DND-41 (cell line): ENCODE measurements around the gene TLDC2.

Experiments used
- ATAC-seq: fragments of 200-7000 bp; cut with Tn5 transposase; 3 replicates; pipeline ENCODE4 v1.9.1; 2021; ENCODE audit warnings: low read depth; ENCODE audit not compliant: insufficient read depth
- DNase-seq: peaks from one replicate; pipeline ENCODE4 v3.0.0-alpha.2; 2020
- H2AFZ ChIP-seq: 2 replicates; pipeline ENCODE4 v1.6.0; 2012; ENCODE audit warnings: low read depth, low read length
- H3K27ac ChIP-seq: 2 replicates; pipeline ENCODE4 v1.5.1; 2012; ENCODE audit warnings: low read length, inconsistent platforms
- H3K27me3 ChIP-seq: fragments of 200-600 bp; sonication (generic); 2 replicates; pipeline ENCODE4 v1.6.0; 2012; ENCODE audit warnings: low read length, mild to moderate bottlenecking, inconsistent platforms; ENCODE audit not compliant: insufficient read depth, poor library complexity
- H3K36me3 ChIP-seq: 2 replicates; pipeline ENCODE4 v1.5.1; 2012; ENCODE audit warnings: low read length, inconsistent platforms; ENCODE audit not compliant: insufficient read depth
- H3K4me1 ChIP-seq: 2 replicates; pipeline ENCODE4 v1.5.1; 2012; ENCODE audit warnings: mild to moderate bottlenecking, low read length; ENCODE audit not compliant: insufficient read depth
- H3K4me2 ChIP-seq: 2 replicates; pipeline ENCODE4 v1.6.0; 2012; ENCODE audit warnings: mild to moderate bottlenecking, moderate library complexity, low read length, inconsistent platforms; ENCODE audit not compliant: insufficient read depth
- H3K4me3 ChIP-seq, 2 experiments: fragments of 200-600 bp in 1 of 2; shearing (Covaris generic) in 1 of 2; 2 replicates each; pipeline ENCODE4 v1.5.1; 2012 to 2016; ENCODE audit warnings: inconsistent platforms in 2 of 2, low read length in 2 of 2, mild to moderate bottlenecking in 2 of 2, low read depth in 1 of 2, moderate library complexity in 1 of 2
- H3K79me2 ChIP-seq: 2 replicates; pipeline ENCODE4 v1.6.0; 2012; ENCODE audit warnings: low read length, inconsistent platforms; ENCODE audit not compliant: insufficient read depth
- H3K9ac ChIP-seq: 2 replicates; pipeline ENCODE4 v1.6.0; 2012; ENCODE audit warnings: low read depth, mild to moderate bottlenecking, inconsistent platforms, low read length, moderate library complexity
- H3K9me3 ChIP-seq: 2 replicates; pipeline ENCODE4 v1.5.1; 2012; ENCODE audit warnings: low read length, moderate library complexity, mild to moderate bottlenecking, inconsistent platforms; ENCODE audit not compliant: insufficient read depth, severe bottlenecking
- H4K20me1 ChIP-seq: 2 replicates; pipeline ENCODE4 v1.6.0; 2012; ENCODE audit warnings: low read length; ENCODE audit not compliant: insufficient read depth
- CTCF ChIP-seq: IDR thresholded peaks from 2 replicates; pipeline ENCODE4 v1.5.1; 2012; ENCODE audit warnings: borderline replicate concordance, low read length, moderate library complexity, mild to moderate bottlenecking; ENCODE audit not compliant: poor library complexity, severe bottlenecking; ENCODE audit errors: extremely low read depth
- EZH2 ChIP-seq: IDR thresholded peaks from 3 replicates; pipeline ENCODE4 v1.6.1; 2012; ENCODE audit warnings: borderline replicate concordance, low read depth, mild to moderate bottlenecking, moderate library complexity, low read length, inconsistent platforms; ENCODE audit not compliant: severe bottlenecking

Gene TLDC2

DNA sequence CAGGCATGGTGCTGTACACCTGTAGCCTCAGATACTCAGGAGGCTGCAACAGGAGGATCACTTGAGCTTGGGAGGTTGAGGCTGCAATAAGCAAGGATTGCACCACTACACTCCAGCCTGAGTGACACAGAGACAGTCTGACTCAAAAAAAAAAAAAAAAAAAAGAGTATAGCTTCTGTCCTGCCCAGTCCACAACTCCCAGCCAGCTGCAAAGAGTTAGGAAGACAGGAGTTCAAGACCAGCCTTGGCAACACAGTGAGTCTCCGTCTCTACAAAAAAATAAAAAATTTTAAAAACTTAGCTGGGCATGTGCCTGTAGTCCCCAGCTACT lies 28.3 kb upstream of the TLDC2 start:
- peaks cover 5% of the 10 kb centered on the region for H3K36me3 ChIP-seq
- ATAC-seq (no peak), DNase-seq (no peak)
- H3K9ac ChIP-seq: no peak overlapping the region
- H3K27ac ChIP-seq: no peak overlapping the region
- no peak overlapping the region for H3K4me3 ChIP-seq
- no peak overlapping the region for H2AFZ ChIP-seq
- peaks cover 20% of the 10 kb centered on the region; the same call in 1 of the 2 replicates for H4K20me1 ChIP-seq
- no peaks in the 10 kb centered on the region; the same call in 1 of the 2 replicates for H3K4me1 ChIP-seq
- TF ChIP-seq EZH2 (no peak), CTCF (no peak)
- peaks cover 29% of the 10 kb centered on the region; the same call in 1 of the 2 replicates for H3K79me2 ChIP-seq
- no peak overlapping the region for H3K4me2 ChIP-seq
- H3K27me3 ChIP-seq: no peaks in the 10 kb centered on the region
- H3K9me3 ChIP-seq: no peaks in the 10 kb centered on the region

GRCh38 chr20:36848078-36848660 lies 27.8 kb upstream of the TLDC2 start:
- no peaks in the 10 kb centered on the region; the same call in 1 of the 2 replicates for H3K4me1 ChIP-seq
- H3K79me2 ChIP-seq: peaks cover 31% of the 10 kb centered on the region
- no peak overlapping the region for H2AFZ ChIP-seq
- no peak overlapping the region for H3K4me3 ChIP-seq
- no peak overlapping the region for H3K27ac ChIP-seq
- H3K4me2 ChIP-seq: no peak overlapping the region
- peaks cover 5% of the 10 kb centered on the region for H3K36me3 ChIP-seq
- no peak for ATAC-seq
- peaks cover 23% of the 10 kb centered on the region; the same call in 1 of the 2 replicates for H4K20me1 ChIP-seq
- H3K9me3 ChIP-seq: no peaks in the 10 kb centered on the region
- no peak for DNase-seq
- no peak overlapping the region for H3K9ac ChIP-seq
- no peak for TF ChIP-seq EZH2
- no peak for TF ChIP-seq CTCF
- H3K27me3 ChIP-seq: no peaks in the 10 kb centered on the region

DNA sequence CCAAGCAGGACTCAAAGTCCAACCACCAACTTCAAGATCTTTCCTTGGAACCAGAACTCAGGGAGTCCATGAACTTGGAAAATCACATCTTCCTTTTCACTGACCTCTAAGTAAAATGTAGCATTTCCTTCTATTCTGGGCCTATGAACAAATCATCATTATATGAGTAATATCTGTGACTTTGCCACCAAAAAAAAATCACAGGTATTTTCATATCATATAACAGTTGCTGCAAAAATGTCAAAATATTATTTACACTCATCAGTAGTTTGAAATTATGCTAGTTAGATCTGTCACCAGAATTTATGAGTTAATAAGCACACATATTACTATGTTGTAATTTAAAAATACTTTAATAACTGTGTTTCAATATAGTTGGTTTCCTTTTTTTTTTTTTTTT lies 27.3 kb upstream of the TLDC2 start:
- H3K27me3 ChIP-seq: no peaks in the 10 kb centered on the region
- H3K4me3 ChIP-seq: no peak overlapping the region
- H3K79me2 ChIP-seq: peaks cover 34% of the 10 kb centered on the region
- H3K4me2 ChIP-seq: no peak overlapping the region
- DNase-seq (no peak), ATAC-seq (no peak)
- peaks cover 5% of the 10 kb centered on the region for H3K36me3 ChIP-seq
- no peak overlapping the region for H3K9ac ChIP-seq
- peaks cover 25% of the 10 kb centered on the region; the same call in 1 of the 2 replicates for H4K20me1 ChIP-seq
- no peak overlapping the region for H3K27ac ChIP-seq
- H2AFZ ChIP-seq: no peak overlapping the region
- H3K4me1 ChIP-seq: no peaks in the 10 kb centered on the region; the same call in 1 of the 2 replicates
- no peaks in the 10 kb centered on the region for H3K9me3 ChIP-seq
- no peak for TF ChIP-seq CTCF
- no peak for TF ChIP-seq EZH2
